OCI-M2 (cell line): ENCODE measurements around the gene FOXN3.
"Not testable (repeated sequence)": the region's sequence is repeated elsewhere in the genome, so short reads cannot be mapped to it uniquely, and the experiment has no call there.

ENCODE experiments used
- DNase-seq: peaks from one replicate; lab custom pipeline; 2025; ENCODE audit not compliant: unreplicated experiment; lab: John Stamatoyannopoulos, UW

The FOXN3 gene

DNA sequence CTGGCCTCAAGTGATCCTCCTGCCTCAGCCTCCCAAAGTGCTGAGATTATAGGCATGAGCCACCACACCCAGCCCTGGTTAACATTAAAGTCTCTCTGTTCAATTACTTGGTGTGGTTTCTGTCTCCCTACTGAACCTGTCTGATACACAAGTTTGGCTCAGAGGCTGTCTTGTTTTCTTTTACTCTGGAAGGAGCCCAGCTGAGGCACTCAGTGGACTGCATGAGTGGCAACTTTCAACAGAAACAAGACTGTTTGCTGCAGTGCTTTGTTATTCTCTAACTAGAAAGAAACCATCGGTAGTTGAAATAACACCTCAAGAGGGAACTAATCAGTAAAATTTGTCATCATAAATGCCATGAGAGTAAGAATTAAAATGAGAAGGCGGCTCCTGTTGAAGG lies 238.7 kb downstream of the FOXN3 start:
- DNase-seq: no peak

DNA sequence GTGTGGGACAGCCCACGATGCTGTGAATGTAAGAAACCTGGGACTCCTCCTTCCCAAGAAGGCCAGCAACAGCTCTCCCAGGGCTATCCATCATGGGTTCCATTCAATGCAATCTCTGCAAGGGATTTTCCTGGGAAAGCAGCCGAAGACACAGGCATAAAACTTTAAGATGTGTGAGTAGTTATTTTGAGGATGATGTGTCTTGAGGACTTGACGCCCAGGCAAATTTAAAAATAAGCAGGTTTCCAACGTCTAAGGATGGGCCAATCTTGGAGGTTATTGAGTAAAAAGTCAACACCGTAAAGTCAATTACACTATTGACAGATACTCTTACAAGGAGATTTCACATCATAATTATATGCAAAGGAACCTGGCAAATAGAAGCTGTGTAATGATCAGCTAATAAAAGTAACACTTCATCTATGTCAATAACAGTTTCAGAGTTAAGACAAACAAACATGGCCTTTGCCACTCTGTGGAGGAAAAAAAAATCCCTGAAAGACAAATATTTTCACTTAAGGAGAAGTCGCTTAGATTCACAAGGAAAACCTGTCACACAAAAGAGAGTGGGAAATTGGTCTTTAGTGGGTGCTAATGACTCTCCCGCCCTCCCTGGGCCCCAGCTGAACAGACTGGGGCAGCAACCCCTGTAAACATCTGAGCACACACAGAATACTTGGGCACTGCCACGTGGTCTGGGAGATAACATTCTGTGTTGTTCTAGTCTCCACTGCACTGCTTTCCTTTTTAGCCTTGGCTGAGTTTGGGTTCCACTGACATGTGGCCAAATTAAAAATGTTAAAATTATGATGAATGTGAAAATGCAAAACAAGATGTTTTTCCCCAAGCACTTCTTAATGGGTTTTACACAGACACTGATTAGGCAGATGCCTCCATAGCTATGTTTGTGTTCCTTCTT lies 240.9 kb downstream of the FOXN3 start:
- DNase-seq: no peak

DNA sequence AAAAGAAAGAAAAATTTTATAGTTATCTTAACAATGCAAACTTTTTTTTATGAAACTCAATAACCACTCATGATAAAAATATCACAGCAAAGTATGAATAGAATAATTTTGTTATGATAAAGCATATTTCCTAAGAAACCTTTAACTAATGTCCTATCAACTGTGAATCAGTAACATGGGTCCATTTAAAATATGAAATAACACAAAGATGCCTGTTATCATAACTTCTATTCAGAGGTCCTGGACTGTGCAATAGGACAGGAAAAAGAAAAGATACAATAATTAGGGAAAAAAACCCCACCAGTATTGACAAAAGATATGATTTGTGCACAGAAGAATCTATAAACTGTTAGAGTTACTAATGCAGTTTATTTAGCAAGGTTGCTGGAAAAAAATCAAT lies 245.4 kb downstream of the FOXN3 start:
- no peak for DNase-seq

DNA sequence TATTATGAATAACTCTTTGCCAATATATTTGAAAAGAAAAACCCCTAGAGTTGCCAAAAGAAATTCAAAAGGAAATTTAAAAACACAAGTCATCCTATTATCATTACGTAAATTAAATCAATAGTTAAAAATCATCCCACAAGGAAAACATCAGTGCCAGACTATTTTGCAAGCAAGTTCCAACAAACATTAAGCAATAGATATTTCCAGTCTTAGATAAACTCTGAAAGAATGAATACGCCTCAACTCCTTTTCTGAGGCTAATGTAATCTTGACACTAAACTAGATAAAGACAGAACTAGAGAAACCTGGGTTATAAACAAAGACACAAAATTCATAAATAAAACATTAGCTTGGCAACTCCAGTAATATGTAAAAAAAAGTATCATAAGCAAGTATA lies 245.9 kb downstream of the FOXN3 start:
- no peak for DNase-seq

DNA sequence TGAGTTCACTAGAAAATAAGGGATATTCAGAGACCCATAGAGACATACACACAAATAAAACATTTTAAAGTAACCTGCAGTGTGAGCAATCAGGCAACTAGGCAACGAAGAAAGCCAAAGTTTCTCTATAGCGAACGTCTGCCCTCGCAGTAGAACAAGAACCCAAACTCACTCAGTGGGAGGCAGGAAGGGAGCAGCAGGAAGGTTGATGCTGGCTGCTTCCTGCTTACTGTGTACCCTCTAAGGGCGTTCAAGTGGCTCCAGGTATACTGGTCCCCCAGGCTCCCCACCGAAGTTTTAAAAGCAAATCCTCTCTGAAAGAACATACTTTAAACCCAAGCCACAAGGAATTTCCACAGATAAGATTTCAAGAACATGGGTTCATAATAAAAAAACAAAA lies 249.3 kb downstream of the FOXN3 start:
- no peak for DNase-seq

DNA sequence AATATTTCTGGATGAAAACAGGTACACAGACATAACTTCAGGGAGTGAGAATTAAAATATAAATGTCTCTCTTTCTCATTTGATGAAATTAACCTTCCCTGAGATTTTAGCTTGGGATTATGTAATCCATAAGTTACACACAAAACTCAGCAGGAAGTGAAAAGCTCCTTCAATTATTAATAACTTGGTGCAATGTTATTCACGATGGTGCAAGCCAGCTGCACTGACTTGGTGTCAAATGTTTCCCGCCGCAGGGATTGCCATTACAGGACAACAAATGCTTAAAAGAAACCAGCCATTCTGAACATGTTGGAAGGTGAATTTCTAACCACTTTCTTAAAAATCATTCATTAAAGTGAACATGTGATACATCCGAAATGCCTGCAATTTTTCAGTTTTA lies 250.4 kb downstream of the FOXN3 start:
- DNase-seq: no peak

DNA sequence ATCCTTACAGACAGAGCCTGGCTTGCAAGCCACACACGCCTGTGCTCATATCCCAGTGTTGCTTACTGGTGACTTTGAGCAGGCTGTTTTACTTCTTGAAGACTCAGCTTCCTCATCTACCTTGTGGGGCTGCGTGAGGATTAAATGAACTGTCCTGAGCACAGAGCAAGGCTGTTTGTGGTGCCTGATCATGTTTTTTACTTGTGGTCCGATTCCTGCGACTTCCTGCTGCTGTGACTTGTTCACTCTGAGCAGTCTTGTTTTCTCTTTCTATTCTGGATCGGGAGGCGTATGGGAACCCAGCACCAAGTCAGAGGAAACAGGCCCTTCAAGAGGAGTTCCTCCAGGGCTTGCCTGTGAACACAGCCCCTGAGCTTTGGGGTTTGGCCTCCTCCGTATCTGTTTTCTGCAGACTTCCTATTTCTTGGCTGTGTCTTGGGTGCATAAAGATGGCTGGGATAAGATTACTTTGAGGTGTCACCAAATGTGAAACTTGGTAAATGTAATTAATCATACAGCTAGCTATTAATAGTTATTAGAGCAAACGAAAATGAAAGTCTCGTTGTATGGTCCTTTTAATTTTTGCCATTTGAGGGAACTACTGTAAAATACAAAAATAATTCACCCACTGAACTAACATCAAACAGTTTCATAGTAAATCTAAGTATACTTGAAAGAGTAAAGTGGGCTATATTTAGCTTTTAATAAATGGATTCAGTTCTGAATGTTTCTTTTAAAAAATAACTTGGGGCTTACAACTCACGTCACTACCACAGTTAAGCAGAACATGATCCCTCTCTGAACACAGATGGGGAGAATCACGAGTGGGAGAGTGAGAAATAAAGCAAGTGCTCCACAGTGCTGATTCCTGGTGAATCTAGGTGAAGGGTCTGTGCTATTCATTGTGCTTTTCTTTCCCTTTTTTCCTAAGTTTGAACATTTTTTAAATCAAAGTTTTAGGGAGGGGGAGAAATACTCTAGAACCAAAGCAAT lies 251.5 kb downstream of the FOXN3 start:
- DNase-seq: peak; percentile 66

DNA sequence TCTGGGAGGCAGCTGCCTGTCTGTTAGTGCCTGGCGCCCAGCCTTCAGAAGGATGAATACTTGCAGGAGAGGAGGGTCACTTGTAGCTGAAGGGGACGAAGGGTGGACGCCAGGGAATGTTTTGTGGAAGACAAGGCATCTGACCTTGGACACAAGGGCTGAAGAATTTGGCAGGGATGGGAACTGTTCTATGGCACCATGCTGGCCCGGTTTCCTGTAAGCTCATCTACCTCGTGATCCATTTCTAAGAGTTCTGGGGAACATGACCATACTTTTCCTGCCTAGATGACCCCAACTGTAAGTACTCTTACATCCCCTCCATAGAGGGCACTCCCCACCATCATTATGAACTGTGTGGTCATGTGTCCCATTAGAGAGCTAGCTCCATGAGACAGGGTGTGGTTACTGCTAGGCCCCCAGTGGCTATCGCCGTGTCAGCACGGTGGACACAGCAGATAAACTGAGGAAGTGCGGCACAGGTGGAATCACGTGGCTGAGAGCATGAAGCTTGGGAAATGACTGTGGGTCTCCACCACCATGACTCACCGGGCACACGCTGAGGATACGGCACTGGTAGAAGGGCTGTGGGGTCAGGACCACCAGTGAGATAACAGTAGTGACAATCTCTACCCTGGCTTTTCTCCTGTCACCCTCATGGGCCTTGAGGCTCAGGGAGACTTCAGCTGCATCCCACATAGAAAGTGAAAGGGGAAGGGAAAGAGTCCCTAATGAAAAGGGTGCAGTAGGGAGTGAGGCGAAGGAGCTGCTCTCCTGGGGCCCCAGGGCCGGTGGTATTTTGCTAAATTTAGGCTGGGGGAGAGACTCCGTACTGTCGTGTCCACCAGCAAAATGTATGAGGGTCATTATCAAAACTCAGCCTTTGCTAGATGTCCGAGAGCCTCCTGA lies 252.6 kb downstream of the FOXN3 start:
- peak; percentile 26 for DNase-seq

DNA sequence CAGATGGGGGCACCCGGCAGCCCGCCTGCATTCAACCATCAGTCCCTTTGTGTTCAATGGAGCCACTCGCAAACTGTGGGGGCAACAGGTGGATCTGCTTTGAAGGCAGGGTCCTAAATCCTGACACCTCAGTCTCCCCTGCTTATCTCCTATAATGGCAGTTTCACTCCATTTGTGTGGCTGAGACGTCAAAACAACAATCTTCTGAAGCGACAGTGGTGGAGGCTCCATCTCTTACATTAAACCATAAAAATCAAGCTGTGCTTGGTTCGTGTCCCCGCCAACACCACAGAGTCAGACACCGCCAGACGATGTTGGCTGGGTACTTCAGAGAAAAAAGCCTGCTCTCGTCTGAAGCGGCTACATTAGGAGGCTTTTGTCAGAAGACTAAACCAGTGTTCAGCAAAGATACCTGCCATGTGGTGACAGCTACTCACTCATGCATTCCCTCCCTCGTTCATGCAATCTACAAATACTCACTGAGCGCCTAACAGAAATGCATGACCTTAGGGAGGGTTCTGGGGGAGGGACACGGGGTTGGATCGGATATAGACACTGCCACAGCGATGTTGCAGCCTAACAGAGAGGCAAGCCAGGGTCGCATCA lies 253.9 kb downstream of the FOXN3 start:
- no peak for DNase-seq

DNA sequence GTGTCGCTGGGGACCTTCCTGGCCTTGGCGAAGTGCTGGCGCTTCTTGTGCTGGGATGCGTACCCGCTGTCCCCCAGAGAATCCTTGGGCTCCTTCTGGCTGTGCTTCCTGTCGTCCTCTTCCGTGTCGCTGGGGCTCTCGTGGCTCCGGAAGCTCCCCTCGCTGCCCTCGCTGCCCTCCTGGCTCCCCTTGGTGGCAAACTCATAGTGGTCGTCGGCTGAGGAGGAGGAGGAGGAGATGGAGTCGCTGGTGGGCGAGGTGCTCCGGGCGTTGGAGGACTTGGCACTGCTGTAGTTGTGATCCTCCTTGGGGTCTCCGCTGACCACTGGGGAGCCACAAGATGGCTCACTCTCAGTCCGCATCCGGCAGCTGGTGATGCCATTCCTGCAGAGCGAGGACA lies 254.4 kb downstream of the FOXN3 start:
- no peak for DNase-seq

DNA sequence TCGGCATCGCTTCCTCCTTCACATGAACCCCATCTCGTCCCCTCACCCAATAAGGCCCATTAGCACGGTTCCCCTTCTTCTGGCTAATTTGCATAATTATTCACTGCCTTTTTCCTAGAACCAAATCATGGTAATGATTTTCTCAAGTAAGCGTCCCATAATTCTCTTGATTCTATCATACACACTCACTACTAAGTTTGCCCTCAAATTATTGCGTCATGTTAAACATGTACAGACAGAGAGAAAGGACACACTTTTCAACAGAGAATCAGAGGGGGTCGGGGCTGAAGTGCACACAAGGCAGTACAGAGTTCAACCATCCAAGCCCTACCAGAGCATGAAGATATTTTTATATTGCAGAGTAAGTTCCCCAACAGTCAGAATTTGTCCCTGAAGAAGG lies 256.6 kb downstream of the FOXN3 start:
- no peak for DNase-seq

DNA sequence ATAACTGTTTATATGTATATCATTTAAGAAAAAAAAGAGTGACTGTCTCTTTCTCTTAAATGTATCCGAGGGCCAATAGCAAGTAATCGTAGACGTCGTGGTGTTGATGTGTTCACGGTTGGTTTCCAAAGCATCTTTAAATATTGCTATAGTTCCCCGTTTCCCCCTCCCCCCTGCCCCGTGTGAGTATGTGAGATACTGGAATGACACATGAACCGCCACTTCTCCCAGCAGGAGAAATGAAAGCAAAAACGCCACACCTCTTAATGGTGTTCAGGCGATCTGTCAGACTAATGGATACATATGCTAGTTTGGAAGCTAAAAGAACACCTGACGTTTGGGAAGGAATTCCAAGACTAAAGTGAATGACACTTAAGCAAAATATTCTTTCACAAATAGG lies 258.3 kb downstream of the FOXN3 start:
- DNase-seq: no peak

DNA sequence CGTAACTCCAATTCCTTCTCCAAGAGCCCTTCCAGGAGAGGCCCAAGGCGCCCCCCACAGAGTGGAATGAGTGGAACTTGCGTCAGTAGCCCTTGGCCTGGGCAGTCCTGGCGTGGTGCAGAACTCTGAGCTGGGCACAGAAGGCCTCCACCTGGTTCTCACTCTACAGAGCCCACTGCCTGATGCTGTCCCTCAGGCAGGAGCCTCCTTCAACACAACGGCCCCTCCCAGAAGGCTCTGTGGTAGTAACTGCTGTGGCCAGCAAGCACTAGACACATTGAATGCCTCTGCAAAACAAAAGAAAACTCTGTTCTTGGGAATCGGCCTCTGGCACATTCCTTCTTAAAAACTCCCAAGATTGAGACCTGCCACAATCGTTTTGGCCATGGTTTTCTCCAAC lies 258.9 kb downstream of the FOXN3 start:
- not testable (repeated sequence) for DNase-seq

DNA sequence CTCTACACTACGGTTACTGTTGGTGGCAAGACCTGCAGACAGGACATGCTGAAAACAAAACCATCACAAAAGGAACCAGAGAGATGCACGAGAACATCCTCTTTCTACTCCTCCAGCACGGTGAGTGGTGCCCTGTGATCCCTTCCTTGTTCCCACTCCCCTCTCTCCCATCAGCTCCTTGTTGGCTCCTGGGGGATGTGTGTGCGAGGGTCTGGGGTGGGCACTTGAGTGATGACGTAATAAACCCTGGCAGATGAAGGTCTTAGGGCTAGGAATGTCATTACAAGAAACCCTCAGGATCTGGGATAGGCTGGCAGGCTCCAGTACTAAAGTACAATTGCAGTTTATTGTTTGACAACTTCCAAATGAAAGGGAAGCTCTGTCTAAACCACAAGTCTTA lies 261.5 kb downstream of the FOXN3 start:
- DNase-seq: no peak

DNA sequence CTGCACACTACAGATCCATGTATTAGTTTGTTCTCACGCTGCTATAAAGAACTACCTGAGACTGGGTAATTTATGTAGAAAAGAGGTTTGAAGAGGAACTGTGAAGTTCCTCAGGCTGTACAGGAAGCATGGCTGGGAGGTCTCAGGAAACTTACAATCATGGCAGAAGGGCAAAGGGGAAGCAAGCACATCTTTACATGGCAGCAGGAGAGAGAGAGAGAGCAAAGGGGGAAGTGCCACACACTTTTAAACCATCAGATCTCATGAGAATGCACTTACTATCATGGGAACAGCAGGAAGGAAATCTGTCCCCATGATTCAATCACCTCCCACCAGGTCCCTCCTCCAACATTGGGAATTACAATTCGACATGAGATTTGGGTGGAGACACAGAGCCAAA lies 265.3 kb downstream of the FOXN3 start:
- not testable (repeated sequence) for DNase-seq

DNA sequence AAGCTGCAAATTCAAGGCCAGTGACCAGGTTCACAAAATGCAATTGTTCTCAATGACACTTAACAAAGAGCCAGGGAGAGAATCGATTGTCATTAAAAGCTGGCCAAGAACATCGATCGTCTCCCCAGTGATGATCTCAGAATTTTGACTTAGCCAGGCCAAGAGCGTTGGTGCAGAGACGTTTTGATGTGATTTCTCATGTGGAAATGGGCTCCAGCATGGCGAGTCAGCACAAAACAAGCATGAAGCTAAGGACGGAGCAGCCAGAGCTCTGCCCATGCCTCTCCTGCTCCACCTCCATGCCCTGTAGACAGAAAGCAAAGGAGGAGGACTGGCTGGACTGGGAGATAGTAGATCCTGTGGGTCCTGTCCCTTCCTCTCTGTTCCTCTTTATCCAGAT lies 270.8 kb downstream of the FOXN3 start:
- no peak for DNase-seq

DNA sequence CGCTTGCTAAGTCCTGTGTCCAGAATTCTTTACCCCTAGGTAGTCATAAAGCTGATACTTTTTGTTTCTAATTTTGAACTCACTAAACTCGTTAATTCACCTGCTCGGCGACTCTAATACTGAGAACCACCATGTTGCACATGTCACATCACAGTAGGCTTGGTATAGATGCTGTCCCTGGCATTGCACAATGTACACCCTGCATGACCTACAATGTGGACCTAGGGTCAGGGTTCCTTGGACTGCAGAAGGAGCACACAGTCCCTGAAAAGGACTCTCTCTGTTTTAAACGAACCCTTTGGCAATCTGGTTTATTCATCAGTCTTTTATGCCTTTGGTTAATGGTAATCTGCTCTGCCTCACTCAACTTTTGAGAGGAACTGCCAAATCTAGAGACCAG lies 272.4 kb downstream of the FOXN3 start:
- DNase-seq: no peak

DNA sequence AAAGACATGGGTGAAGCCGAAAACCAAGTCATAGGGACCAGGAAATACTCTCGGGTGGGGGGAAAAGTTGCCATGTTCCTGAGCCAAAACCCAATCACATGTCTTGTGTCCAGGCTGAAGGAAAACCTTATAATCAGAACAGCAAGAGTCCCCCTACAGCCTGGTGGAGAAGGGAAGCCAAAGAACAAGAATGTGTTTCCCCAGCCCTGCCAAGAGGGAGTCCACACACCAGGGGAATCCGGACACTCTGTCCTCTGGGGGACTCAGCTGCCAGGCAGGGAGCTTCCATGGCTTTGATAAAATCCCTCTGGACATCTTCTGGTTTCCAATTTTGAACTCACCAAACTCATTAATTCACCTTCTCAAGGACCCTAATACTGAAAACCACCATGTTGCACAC lies 273.0 kb downstream of the FOXN3 start:
- DNase-seq: no peak

DNA sequence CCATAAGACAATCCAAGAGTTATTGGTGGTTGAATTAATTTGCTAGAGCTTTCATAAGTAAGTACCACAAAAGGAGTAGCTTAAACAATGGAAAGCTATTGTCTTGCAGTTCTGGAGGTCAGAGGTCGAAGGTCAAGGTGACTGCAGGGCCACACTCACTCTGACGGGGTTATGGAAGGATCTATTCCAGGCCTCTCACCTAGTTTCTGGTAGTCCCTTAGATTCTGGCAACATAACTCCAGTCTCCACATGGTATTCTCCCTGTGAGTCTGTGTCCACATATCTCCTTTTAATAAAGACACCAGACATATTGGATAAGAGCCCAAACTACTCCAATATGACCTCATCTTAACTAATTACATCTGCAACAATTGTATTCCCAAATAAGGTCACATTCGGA lies 273.4 kb downstream of the FOXN3 start:
- DNase-seq: no peak

DNA sequence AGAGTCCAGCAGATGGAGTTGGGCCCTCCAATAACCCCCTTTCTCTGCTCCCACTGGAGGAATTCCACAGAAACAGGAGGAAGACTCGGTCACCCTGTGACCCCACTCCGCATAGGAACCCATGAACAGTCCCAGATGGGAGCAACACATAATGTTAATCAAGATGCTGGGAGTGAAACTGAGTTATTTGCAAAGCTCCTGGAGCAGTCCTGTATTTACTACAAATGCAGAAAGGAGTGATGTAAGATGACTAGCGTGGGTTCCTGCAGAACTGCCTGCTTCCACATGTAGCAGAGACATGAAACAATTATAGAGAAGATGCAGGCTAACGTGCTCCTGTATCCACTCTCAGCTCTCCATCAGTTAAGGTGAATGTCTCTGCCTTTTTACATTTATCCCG lies 274.7 kb downstream of the FOXN3 start:
- DNase-seq: no peak
